HG02970 (cell line): ENCODE measurements around the gene SOS1.
"Not testable (repeated sequence)": the region's sequence is repeated elsewhere in the genome, so short reads cannot be mapped to it uniquely, and the experiment has no call there.

Source experiments
- ATAC-seq: cut with Tn5 transposase; IDR thresholded peaks from one replicate; pipeline ENCODE4 v1.9.1; 2021; ENCODE audit warnings: mild to moderate bottlenecking, moderate library complexity, moderate number of reproducible peaks; ENCODE audit not compliant: unreplicated experiment, low FRiP score

Gene SOS1

DNA sequence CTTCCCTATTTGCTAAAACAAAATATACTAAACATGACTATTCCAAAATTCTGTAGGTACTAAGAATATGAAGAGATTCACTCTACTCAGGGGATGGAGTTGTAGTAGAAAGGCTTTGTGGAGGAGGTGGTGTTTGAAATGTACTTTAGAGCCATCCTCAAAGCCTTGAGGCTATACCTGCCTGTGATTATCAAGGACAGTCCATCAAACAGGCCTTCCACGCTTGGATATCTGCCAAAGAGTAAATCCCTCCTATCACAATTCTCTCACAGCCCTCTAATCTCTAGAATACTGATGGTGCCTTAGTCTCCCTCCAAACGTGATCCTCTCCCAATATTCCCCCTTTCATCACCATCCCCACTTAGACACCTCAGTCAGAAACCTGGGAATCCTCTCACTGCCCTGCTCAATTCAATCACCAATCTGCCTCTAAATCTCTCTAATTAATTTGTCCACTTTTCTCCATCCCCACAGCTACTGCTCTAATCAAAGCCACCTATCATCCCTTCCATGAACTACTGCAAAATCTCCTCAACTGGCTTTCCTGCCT, 13.1 kb downstream of the SOS1 start:
- ATAC-seq, result no peak

DNA sequence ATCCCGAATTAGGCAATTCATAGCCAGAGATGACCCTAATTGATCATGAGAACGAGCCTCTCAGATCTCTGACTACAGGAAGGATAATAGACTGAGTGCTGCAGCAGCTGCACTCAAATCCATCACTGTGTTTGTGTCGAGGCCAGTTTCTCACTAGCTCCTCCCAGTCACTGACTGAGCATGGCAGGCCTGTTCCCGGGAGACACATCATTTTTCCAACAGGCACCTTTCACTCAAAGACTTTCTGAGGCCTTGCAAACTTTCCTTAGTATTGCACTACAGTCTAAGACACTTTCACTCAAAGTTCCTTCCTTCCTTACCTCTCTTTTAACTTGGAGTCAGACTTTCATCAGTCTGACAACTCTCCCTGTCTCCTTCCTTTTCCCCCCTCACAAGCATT, 13.7 kb downstream of the SOS1 start:
- no peak for ATAC-seq

DNA sequence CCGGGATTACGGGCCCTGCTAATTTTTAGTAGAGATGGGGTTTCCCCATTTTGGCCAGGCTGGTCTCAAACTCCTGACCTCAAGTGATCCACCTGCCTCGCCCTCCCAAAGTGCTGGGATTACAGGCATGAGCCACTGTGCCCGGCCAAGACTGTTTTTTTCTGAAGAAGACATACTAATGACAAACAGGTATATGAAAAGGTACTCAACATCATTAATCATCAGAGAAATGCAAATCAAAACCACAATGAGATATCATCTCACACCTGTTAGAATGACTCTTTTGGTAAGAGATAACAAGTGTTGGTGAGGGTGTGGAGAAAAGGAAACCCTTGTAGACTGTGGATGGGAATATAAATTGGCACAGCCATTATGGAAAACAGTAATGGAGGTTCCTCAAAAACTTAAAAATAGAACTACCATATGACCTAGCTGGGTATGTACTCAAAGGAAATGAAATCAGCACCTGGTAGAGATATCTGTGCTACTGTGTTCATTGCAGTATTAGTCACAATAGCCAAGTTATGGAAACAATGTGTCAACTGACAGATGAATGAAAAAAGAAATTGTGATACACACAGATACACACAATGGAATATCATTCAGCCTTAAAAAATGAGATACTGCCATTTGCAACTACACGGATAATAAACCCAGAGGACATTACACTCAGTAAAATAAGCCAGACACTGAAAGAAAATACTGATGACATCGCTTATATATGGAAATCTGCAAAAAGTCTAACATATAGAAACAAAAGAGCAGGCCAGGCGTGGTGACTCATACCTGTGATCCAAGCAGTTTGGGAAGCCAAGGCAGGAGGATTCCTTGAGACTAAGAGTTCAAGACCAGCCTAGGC, 20.8 kb downstream of the SOS1 start:
- ATAC-seq, result peak; percentile 60

DNA sequence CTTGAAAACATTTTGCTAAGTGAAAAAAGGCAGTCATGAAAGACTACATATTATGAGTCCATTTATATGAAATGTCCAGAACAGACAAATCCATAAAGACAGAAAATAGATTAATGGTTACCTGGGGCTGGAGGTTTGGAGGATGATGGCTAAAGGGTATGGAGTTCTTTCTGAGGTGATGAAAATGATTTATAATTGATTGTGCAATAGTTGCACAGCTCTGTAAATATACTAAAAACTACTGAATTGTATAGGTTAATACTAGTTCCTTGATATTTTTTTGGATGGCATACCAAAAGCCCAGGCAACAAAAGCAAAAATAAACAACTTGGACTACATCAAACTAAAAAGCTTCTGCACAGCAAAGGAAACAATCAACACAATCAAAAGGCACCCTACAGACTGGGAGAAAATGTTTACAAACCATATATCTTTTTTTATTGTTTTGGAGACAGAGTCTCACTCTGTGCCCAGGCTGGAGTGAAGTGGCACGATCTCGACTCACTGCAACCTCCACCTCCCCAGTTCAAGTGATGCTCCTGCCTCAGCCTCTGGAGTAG, 21.5 kb downstream of the SOS1 start:
- no peak for ATAC-seq

DNA sequence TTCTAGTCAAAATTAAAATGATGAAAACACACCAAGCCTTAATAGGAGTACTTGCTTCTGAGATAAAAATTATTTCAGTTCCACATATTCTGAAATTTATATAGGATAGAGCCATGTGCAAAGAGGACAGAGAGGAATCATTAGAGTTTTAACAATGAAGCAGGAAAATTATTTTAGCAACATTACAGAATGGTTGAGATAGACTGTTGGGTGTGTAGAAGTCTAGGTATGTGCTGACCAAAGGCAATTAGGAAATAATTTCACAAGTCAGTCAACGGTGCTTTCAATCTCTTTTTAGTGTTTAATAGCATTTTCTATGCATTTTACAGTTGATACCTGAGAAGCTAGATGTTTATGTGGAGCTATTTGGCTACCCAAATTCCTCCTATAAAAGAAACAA, 25.2 kb downstream of the SOS1 start:
- no peak for ATAC-seq

DNA sequence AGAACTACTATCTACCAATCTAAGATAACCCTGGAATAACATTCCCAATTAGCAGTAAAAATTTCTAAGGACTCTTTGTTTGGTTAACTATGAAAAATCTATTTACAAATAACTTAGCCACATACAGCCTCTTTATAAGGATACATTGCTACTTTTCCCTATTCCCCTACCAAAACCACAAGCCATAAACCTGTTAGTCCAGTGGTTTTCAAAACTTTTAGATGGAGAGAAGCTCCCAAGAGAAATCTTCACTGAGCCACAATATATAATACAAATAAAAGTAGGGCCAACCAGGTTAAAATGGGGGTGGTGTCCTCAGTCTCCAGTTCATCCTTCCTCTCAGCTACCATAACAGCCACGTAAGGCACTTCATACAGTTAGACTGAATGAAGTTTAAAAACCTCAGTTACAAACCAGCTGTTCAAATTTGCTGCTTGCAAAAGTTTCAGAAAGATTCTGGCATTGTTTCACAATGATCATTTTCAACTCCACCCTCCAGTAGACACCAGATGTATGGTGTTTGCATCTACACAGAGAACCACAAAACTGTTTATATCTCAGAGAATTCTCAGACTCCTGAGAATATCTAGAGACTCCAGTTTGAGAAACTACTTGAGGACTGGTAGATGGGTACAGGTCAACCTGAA, 26.0 kb downstream of the SOS1 start:
- ATAC-seq, result peak; percentile 54

DNA sequence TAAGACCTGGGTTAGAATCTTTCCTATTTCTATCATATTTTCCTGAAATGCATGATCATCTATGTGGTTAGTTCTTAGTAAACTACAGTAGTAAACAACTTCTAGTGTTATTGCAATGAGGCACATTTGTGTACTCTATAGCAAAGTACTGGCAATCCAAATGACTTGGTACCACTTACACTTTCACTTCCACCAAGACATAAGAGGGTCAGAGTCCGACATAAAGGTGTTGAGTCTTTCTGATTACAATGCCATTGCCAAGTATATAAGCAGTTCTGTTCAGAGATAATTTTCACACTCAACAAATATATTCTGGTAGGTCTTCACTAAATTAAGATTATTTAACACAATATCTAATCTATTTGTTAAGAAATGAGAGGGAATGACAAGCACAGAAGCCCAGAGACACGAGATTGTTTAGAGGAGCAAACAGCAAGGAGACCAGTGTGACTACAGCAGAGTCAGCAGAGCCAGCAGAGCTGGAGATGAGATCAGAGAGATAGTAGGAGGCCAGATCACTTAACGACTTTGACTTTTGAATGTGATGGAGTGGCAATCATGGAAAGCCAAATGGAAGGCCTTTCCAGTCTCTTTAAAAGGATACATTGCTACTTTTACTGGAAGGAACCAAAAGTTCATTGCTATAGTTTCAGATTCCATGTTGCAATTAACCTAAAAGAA, 27.5 kb downstream of the SOS1 start:
- no peak for ATAC-seq

DNA sequence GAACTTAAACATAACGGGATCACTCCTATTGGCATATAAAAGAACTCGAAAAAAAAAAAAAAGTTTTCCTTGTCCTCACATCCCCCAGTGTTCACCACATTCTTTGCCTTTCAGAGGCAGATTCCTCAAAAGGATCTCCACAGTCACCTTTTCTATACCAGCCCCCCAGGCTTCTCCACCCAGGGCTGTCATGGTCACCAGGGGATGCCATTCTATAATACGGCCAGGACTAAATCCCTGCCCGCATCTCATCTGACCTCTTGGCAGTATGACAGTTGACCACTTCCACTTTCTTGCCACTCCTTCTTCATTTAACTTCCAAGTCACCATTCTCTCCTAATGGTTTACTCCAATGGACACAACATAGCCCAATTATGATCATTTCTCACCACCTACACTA, 29.3 kb downstream of the SOS1 start:
- no peak for ATAC-seq

DNA sequence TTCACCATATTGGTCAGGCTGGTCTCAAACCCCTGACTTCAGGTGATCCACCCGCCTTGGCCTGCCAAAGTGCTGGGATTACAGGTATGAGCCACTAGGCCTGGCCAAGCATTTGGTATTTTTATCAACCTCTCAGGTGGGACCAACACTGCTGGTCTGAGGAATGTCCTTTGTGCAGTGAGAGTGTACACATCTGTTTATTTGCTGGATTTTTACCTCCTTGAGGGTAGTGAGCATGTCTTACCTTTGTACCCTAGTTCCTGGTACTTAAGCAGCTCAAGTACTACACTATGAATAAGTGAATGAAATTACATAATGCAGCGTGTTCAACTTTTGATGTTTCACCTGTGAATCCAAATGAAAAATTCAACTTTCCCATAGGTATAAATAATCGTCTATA, 29.8 kb downstream of the SOS1 start:
- ATAC-seq, result no peak

DNA sequence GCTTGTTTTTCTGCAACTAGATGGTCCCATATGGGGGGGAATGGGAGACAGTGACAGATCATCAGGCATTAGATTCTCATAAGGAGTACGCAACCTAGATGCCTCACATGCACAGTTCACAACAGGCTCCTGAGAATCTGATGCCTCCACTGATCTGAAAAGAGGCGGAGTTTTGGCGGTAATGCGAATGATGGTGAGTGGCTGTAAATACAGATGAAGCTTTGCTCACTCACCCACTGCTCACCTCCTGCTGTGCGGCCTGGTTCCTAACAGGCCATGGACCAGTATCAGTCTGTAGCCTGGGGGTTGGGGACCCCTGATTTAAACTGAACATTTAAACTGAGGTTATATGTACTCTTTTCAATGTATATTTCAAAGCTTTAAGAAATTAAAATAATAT, 40.7 kb downstream of the SOS1 start:
- ATAC-seq, result no peak

DNA sequence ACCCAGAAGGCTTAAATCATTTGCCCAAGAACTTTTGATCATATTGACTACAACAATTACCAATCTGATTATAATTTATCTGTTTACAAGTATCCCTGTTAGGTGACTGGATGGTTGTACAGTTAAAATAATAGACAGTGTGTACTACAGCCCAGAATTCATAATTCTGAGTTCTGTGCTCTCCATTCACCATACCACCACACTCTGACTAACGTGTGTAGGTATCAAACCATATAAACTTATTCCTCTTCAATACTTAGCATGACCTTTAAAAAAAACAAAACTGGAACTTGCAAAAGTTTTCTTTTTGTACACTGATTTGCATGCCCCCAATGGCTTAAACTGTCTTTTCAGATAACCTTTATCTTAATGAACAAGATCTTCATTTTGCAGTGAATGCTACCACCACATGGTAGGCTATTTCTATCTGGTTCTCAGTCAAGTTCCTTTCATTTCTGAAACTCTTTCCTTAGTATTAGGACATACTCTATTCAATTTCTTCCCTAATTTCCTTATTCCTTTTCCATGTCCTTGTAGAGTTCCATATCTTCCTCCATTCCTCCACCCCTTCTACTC, 50.9 kb downstream of the SOS1 start:
- ATAC-seq, result no peak

DNA sequence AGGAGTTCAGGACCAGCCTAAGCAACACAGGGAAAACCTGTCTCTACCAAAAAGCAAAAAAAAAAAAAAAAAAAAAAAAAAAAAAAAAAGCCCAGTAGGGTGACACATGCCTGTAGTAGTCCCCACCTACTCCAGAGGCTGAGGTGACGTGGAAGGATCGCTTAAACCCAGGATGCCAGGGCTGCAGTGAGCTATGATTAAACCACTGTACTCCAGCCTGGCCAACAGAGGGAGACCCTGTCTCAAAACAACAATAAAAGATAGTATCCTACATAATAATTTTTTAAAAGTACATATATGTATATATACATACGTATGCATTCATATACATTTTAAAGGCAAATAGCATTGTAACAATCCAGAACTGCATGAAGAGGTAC, 51.7 kb downstream of the SOS1 start:
- no peak for ATAC-seq

DNA sequence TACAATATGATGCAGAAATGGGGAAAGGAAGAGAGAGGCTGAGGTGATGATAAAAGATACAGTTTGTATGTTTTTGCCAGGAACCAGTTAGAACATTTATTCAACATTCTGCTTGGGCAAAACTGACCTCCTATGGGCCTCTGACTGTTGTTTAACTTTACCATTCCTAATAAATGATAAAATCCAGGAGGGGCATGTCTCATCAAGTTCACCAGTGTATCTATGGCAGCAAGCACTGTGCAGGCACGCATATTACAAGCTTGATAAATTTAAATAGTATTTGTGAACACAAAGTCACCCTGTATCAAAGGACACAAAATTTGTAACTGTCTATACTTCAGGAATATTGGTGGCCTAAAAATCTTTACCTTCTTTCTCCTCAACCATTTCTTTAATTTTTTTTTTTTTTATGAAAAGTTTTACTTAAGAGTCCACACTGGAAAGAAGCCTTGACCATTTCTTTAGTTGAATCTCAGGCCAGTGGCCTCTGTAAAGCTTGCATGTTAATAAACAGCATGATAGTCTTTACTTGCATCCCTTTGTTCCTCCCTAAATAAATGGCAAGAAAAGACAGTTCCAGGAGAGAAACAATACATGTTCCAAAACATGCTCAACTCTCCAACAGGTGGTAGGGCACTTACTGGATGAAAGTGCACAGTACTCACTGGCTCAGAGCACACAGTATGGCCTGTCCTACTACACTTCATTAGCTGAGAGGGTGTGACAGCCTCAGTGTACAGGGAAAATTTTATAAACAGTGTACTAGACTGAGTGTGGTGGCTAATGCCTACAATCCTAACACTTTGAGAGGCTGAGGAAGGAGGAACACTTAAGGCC, 52.3 kb downstream of the SOS1 start:
- no peak for ATAC-seq

DNA sequence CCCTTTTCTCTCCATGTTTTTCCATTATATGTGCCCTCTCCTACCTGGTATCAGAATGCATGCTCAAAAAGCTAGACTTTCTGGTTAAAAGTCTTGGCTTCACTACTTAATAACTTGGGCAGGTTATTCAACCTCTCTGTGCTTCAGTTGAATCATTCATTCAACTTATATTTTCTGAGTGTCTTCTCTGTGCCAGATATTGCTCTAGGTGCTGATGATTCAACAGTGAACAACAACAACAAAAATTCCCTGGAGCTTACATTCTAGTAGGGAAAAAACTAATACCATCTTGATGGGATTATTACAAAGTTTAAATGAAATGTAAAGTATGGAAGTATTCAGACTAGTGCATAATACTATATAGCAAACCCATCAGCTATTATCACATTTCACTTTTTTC, 55.2 kb downstream of the SOS1 start:
- ATAC-seq, result no peak

DNA sequence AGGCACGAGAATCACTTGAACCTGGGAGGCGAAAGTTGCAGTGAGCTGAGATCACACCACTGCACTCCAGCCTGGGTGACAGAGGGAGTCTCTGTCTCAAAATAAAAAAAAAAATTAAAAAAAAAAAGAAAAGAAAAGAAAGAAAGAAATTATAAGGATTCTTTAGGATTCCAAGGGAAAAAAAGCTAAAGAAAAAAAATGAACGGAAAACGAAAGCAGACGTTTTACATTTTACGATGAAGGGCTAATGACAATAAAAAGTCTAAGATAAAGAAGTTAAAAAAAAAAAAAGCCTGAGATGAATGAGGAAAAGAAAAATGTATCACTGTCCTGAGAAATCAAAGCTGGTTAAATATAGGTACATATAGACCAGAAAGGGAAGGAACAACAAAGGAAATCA, 58.5 kb downstream of the SOS1 start:
- no peak for ATAC-seq

DNA sequence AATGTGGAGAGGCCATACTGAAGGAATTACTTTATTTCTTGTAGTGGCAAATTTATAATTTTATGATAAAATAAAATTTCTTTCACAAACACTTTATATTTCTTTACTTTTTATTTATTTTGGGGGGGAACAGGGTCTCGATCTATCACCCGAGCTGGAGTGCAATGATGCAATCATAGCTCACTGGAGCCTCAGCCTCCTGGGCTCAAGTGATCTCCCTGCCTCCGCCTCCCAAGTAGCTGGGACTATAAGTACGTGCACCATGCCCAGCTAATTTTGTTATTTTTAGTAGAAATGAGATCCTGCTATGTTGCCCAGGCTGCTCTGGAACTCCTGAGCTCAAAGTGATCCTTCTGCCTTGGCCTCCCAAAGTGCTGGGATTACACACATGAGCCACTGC, 59.6 kb downstream of the SOS1 start:
- no peak for ATAC-seq

DNA sequence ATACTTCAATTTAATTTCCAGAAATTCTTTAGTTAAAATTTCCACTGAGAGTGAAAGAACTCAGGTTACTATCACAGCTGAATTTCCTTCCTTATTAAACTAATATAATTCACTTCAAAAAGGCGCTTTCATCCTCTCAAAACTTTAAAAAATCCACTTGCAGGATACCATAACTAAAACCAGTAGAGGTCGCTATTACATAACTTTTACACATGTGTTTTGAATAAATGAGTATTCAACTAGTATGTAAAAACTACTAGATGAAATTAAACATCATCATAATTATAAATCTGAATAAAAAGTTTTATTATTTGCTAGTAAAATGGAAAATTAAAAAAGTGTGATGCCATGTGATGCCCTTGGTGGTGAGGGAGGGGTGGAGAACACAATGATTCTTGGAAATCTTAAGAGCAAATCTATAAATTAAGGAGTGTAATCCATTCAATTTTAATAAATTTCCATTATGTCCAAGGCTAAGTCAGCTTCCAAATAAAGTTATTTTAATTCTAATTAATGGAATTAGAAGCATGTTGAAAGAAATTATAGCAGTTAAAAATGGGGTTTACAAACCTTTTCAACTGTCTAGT, 61.4 kb downstream of the SOS1 start:
- no peak for ATAC-seq

DNA sequence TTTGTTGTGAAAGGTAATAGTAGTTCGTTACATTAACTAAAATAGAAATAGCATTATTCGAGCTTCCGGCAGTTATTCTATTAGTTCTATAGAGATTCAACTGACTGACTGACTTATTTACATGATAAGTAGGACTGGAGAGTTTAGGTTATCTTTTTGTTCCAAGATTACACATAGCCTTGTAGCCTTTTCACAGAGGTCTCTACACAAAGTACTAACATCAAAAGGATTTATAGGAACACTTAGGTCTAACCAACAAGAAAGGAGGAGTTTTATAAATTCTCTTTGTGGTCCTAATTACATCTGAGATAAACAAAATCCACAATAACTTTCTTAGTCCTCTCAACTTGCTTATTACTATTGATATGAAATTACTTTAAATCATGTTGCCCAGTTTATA, 62.8 kb downstream of the SOS1 start:
- ATAC-seq, result no peak

DNA sequence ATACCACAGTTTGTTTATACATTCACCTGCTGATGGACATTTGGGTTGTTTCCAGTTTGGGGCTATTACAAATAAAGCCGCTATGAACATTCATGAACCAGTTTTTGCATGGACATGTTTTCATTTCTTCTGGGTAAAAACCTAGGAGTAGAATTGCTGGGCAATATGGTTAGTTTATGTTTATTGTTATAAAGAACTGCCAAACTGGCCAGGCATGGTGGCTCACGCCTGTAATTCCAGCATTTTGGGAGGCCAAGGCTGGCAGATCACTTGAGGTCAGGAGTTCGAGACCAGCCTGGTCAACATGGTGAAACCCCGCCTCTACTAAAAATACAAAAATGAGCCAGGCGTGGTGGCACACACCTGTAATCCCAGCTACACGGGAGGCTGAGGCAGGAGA, 68.2 kb downstream of the SOS1 start:
- not testable (repeated sequence) for ATAC-seq
